NOMO-1 treated with dmso at 0.1 percent for 144 hours (cell line): Measurements from ENCODE around the gene SMC5.
"Not testable (repeated sequence)": the region's sequence is repeated elsewhere in the genome, so short reads cannot be mapped to it uniquely, and the experiment has no call there.

Source experiments
- DNase-seq: peaks from one replicate; lab custom pipeline; 2025; ENCODE audit not compliant: unreplicated experiment; lab: John Stamatoyannopoulos, UW

Gene SMC5

GRCh38 chr9:70262948-70263347, 4.2 kb downstream of the SMC5 start:
- no peak for DNase-seq

- no peak for DNase-seq
These were observed 4.6 kb downstream of the SMC5 start for GRCh38 chr9:70263421-70263820.

DNA sequence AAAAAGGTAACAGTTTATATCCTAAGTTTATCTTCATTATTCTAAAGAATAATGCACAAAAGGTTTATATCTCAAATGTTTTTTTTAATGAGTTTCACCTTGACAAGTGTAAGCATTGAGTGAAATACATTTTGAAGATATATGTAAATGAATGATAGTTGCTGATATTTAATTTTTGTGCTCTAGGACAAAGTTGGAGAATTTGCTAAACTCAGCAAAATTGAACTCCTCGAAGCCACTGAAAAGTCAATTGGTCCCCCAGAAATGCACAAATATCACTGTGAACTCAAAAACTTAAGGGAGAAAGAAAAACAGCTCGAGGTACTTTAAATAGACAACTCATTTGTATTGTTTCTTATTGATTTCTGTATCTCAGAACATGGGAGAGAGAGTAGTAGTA, 19.5 kb downstream of the SMC5 start:
- DNase-seq: no peak

DNA sequence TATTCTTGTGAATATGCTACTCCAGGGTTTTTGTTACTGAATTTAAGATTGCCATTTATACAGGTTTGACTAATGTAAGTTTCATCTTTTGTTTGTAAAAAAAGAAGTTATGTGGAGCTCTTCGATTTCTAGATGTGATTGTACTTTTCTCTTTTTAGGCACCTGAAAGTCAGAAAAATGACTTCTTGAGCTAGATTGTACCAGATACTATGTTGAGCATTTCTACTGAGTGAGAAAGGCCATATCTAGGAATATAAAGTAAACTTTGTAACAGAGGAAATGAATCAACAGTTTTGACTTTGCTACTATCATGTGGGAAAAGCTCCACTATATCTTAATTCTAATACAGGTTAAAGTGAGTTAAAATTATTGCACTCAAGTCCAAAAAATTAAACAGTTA, 25.1 kb downstream of the SMC5 start:
- DNase-seq: no peak

GRCh38 chr9:70285246-70285645, 26.5 kb downstream of the SMC5 start:
- no peak for DNase-seq

DNA sequence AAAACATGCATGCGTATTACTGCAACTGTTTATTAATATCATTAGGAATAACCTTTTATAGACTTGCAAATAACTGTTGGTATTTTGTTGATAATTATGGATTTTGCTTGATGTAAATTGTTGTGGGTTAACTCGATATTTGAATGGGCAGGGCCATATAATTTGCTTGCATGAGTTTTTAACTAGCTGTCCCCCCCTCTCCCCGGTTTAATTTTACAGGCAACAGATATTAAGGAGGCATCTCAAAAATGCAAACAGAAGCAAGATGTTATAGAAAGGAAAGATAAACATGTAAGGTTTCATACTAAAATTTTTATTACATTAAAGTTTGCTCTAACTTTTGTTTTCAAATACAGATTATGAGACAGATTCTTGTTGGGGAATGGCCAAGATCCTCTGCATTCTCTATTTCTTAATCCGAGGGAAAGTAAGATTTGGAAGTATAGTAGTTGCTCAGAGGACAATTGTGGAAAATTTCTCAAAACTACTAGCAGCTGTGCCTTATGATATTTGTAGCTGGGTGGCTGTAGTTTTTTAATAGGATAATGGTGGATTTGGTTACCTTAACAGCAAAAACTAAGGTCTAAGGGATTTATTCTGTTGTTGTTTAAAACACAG, 27.3 kb downstream of the SMC5 start:
- no peak for DNase-seq

- DNase-seq: no peak
These were observed 31.8 kb downstream of the SMC5 start for GRCh38 chr9:70290626-70291025.

DNA sequence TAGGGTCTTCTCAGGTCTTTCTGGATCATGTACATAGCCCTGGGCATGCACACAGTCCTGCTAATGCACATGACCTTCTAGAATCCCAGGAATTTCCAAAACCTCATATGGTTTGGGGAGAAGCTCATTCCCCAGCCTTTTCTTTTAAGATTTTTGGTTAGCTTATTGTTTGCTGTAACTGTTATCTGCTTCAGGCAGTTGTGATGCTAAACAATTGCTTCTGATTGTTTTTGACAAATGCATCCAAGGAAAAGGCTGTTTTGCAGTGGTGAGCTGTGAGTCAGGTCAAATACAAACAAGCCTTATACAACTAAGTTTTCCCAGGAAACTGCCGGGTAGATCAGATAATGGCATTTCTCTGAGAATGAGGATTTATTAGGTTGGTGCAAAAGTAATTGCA, 32.7 kb downstream of the SMC5 start:
- no peak for DNase-seq

- DNase-seq: no peak
These were observed 33.5 kb downstream of the SMC5 start for GRCh38 chr9:70292253-70292652.

DNA sequence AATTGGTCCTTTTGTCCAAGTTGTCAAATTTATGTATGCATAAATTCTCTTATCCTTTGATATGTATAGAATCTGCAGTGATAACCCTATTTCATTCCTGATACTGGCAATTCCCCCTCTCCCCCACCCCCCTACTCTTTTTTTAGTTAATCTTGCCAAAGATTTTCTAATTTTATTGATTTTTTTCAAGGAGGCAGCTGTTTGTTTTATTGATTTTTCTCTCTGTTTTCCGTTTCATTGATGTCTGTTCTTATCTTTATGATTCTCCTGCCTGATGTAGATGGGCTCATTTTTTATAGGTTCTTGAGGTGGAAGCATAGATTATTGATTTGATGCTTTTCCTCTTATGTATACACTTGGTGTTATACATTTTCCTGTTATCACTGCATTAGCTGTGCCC, 34.4 kb downstream of the SMC5 start:
- DNase-seq: no peak

DNA sequence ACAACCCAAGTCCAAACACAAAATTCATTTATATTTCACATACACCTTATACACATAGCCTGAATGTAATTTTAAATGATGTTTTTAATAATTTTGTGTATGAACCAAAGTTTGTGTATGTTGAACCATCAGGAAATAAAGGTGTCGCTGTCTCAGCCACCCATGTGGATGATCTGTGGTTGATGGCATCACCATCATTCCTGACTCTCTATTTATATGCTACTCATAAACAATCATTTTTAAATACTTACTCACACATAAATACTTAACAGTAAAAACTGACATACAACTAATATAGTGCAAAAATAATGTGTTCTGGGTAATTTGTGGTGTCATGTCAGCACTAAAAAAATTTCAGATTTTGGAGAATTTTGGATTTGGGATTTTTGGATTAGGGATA, 38.4 kb downstream of the SMC5 start:
- DNase-seq: no peak

GRCh38 chr9:70298245-70298771, 39.5 kb downstream of the SMC5 start:
- DNase-seq: no peak

- DNase-seq: no peak
These were observed 44.5 kb downstream of the SMC5 start for GRCh38 chr9:70303268-70303667.

- DNase-seq: no peak
These were observed 46.0 kb downstream of the SMC5 start for GRCh38 chr9:70304810-70305209.

DNA sequence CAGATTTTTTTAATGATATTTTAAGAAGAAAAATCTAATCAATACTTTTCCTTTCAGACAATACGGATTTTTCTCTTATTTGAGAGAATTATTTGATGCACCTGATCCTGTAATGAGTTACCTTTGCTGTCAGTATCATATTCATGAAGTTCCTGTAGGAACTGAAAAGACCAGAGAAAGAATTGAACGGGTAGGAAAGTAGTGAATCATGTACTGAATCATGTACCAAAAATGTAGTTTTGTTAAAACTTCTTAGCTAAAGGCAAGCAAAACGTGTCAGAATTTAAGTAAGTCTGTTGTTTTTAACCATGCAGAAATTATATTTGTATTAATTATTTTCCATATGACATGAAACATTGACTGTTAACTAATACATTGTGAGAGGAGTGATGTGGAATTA, 56.6 kb downstream of the SMC5 start:
- DNase-seq: no peak

- DNase-seq: no peak
These were observed 59.2 kb downstream of the SMC5 start for GRCh38 chr9:70318002-70318401.

DNA sequence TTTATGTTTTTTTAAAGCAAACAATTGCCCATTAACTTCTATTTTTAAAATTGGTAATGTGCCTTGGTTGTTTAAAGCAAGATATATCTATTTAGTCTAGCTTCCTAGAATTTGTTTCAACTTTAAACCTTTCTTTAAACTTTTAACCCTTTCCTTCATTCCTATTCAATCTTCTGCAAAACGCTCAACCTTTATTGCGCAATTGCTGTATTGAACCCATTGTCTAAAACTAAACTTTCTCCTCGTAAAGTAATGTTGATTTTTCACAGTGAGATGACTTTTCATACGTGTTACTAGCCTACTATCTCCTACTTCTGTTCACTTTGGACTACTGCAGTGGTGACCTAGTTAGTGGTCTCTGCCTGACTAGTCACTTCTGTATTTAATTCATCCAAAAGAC, 63.3 kb downstream of the SMC5 start:
- no peak for DNase-seq

- no peak for DNase-seq
These were observed 66.2 kb downstream of the SMC5 start for GRCh38 chr9:70324963-70325362.

- DNase-seq: not testable (repeated sequence)
These were observed 69.8 kb downstream of the SMC5 start for GRCh38 chr9:70328625-70329024.

DNA sequence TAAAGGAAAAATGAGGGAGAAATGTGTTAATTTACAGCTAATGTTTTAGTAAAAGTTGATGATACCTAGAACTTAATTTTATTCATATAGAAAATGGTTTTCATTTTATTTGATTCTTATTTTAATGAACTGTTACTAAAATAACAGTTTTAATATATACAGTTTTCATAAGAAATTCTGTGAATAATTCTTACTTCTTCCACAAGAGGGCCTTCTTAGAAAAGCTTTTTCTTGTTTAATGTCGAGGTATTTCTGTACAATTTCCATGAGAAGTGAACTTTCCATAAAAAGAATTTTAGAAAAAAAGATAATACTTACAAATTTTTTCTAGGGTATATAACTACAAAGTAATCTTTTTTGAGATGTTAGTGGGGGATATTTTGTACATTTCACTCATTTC, 81.8 kb downstream of the SMC5 start:
- no peak for DNase-seq

DNA sequence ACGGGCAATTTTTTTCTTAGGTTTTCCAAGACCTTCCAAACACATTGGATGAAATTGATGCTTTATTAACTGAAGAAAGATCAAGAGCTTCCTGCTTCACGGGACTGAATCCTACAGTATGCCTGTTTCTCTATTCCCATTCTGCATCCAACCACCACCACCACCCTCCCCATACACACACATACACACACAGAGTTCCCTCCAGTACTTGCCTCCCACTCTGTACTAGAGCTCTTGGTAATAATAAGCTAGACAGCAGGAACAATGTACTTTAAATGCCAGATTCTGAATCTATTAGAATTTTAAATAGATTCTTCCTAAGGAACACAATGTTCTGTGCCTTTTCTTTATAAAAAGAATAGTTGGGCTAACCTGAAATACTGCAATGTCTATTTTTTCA, 88.3 kb downstream of the SMC5 start:
- no peak for DNase-seq

DNA sequence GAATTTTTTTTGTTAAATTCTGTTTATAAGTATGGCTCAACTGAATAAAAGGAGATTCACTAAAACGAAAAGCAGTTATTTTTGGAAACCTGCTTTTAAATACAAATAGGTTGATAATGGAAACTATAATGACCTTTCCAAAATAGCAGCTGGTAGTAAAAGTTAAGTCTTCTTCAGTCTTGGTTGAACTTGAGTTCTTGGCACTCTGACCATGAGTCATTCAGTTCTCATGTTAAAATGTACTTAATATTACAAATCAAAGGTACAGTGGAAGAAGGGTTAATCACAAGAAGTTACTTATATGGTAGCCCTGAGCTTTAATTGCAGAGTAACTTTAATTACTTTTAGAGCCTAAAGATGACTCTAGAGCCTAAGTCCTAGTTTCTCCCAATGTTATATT, 93.6 kb downstream of the SMC5 start:
- no peak for DNase-seq

- no peak for DNase-seq
These were observed 94.0 kb downstream of the SMC5 start for GRCh38 chr9:70352802-70353201.
